Measurements from ENCODE around the gene GALR3.

DNA sequence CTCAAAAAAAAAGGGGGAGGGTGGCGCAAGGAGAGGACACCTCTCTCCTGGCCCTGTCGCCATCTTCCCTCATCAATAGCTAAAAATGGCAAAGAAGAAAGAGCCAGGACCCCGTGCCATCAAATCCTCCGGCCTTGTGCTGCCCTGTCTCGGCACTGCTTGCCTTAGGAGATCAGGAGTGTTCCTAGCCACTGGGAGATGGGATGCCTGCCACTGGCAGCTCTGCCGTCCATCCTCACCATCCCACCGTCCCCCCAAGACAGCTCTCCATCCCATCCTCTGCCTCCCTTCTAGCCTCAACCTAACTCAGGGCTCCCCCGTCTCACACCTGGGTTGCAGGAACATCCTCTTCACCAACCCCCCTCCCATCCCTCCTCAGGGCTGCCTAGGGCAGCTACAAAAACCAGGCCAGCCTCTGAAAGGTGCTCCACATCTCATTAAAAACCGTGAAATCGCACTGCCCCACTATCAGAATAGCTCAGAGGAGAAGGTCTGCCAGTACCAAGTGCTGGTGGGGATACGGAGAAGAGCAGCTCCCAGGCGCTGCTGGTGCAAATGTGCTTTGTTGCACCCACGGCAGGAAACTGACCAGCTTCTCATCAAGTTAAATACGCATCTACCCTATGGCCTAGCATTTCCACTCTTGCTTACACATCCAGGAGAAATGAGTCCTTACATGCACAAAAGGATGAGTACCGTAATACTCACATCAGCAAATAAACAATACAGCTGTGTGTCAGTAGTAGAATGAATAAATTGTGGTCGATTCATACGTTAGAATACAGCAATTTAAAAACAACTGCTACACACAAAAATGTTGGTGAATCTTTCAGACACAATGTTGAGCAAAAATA lies 47.2 kb upstream of the GALR3 start:
- no peak for TF ChIP-seq EZH2 (IDR thresholded peaks at IDR 0.05; ENCODE audit: insufficient read depth, low read length)
- TF ChIP-seq, protein P1, sequence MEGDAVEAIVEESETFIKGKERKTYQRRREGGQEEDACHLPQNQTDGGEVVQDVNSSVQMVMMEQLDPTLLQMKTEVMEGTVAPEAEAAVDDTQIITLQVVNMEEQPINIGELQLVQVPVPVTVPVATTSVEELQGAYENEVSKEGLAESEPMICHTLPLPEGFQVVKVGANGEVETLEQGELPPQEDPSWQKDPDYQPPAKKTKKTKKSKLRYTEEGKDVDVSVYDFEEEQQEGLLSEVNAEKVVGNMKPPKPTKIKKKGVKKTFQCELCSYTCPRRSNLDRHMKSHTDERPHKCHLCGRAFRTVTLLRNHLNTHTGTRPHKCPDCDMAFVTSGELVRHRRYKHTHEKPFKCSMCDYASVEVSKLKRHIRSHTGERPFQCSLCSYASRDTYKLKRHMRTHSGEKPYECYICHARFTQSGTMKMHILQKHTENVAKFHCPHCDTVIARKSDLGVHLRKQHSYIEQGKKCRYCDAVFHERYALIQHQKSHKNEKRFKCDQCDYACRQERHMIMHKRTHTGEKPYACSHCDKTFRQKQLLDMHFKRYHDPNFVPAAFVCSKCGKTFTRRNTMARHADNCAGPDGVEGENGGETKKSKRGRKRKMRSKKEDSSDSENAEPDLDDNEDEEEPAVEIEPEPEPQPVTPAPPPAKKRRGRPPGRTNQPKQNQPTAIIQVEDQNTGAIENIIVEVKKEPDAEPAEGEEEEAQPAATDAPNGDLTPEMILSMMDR (IDR thresholded peaks at IDR 0.05; ENCODE audit: insufficient read depth, low read depth, low read length) = no peak

Data from astrocyte (in vitro differentiated cells and primary cell).